Activated CD4-positive, CD25-positive, alpha-beta regulatory T cell treated with anti-CD3 and anti-CD28 coated beads, Interleukin-2, amount 50 U/mL, for 24 hours (primary cell): ENCODE results near the gene SP9.

Experiments used
- ATAC-seq, 2 donors: fragments of 150-1000 bp; cut with Tn5 transposase; one replicate each; pipeline ENCODE4 v1.10.0; 2021; ENCODE audit warnings: mild to moderate bottlenecking in 1 of 2, moderate library complexity in 1 of 2

The SP9 gene

DNA sequence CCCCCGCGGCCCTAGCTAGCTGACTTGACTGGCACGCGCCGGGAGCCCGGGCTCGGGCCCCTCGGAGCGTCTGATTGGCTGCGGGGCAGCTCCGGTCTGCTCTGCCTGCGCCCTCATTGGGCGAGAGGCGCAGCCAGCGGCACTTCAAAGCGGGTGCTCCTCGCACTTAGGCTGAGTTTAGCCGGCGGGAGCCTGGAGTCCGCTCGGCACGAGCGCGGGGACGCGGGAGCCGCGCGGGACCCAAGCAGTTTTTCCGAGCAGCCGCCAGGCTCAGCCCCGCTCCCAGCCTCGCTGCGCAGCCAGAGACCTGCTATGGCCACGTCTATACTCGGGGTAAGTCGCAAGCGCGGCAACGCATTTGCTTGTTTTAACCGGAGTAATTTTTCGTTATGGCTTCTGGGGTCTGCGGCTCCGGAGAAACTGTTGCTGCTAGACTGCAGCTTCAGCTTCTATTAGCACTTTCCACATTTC, at the start of gene SP9:
SP9 (plus strand) TSS at position 174 of the 471 bp plus-strand sequence; CDS start at position 313, 139 bp downstream.
- peak in 1 of 2 donors; percentile 35 for ATAC-seq

DNA sequence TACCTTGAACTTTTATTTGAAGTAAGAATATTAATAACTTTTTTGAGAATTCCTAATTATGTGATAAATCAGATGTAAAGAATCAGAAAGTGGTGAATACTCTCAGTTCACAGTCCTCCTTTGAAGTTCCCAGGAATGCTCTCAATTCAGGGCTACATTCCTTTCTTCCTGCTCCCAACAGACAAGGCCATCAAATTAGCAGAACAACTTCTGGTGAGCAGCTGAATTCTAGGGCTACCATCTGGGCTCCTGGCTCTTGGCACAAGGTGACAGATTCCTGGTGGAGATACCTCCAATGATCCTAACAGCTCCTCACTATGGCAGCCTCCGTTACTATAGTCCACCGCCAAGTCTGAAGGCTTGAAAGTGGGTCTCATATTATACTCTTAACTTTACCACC, 48.6 kb upstream of the SP9 start:
- no peak for ATAC-seq

DNA sequence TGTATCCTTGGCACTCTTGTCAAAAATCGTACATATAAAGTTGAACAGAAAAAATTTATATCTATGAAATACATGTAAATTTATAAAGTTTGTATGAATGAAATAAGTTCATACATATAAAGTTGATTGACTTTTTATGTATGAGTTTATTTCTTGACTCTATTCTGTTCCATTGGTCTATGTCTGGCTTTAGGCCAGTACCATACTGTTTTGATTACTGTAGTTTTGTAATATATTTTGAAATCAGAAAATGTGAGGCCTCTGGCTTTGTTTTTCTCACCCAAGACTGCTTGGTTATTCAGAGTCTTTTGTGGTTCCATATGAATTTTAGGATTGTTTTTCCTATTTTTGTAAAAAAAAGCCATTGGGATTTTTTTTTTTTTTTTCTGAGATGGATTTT, 41.8 kb upstream of the SP9 start:
- no peak for ATAC-seq

DNA sequence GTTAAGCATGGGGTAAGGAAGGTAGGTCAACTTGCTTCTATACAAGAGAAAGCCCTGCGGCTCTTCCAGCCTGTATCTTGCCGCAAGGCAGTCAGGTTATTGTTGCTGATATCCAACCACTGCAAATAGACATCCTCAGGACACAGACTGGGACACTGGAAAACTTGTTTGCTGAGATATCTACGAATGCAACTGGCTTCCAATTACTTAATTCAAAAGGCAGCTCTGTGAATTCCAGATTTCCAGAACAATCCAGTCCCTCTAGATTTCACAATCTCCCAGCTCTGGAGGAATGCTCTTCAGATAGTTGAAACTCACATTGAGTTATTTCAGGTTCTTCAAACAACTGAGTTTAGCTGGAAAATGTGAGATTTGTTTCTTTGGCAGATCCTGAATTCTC, 34.6 kb upstream of the SP9 start:
- ATAC-seq, result no peak

DNA sequence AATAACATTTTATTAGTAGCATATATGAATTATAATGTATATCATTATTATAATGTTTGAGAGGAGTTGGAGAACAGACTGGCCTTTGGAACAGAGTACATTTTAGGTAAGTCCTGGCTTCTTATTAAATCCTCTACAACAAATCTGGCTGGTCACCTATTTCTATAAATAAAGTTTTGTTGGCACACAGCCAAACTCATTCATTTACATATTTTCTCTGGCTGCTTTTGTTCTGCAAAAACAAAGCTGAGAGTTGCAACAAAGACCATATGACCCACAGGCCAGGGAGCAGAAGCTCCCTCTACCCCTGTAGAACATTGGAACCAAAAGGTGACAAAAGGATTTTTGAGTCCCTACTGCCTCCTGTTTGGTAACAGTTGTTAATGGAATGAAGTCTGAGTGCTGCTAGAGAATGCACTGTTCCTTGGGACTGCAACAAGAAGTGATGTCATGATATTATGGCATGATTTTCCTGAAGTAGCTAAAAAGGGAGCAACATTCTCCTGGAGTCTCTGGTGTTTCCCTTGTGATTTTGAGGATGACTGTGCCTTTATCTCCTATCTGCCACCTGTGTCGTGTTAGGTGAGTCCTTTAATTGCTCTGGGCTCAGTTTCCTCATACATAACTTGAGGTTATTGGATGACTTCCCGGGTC, 22.0 kb upstream of the SP9 start:
- ATAC-seq, result no peak

DNA sequence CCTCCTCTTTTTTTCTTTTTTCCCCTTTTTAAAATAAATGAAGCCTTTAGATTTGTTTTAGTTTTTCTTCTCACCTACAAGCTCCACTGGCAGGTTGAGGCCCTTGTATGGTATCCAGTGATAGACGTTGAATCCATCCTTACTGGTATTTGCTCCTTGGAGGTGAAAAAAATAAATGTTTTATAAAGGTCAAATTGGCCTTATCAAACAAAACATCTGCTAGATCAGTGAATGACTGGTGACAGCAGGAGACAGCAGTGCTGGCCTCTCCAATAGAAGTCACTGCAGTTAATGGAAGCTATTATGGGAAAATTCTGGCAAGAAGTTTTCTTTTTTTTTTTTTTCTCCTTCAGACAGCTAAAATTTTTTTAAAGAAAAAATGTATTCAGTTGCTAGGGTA, 12.6 kb upstream of the SP9 start:
- no peak for ATAC-seq

DNA sequence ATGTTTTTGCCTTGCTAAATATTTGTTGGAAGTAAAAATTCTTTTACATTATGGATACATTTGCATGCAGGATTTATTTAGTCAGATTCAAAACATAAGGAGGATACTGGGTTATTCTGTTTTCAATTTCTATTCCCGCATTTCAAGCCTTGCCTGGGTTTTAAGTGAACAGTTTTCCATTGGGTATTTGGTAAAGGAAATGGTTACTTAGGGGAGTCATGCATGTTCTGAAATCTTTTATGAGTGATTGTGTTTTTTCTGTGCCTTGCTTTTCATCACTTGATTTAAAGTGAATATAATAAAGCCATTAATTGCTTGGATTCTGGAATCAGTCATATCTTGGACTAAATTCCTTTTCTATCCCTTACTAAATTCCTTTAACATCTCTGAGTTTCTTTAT, 12.0 kb upstream of the SP9 start:
- ATAC-seq, result no peak

DNA sequence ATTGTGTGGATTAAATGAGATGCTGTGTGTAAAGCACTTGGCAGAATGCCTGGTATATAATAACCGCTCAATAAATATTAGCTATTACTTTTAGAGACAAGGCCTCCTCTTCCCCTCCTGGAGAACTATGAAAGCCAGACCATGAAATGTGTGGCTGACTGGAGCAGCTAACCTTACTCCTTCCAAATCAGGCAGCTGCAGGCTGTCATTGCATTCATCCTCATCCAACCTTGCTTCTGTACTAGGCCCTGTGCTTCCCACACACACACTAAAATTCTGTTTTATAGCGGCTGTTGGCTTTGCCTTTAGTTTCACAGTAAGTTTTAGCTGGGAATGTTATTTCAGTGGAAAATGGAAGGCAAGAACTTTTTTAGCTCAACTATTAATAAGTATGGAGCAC, 10.2 kb upstream of the SP9 start:
- no peak for ATAC-seq

DNA sequence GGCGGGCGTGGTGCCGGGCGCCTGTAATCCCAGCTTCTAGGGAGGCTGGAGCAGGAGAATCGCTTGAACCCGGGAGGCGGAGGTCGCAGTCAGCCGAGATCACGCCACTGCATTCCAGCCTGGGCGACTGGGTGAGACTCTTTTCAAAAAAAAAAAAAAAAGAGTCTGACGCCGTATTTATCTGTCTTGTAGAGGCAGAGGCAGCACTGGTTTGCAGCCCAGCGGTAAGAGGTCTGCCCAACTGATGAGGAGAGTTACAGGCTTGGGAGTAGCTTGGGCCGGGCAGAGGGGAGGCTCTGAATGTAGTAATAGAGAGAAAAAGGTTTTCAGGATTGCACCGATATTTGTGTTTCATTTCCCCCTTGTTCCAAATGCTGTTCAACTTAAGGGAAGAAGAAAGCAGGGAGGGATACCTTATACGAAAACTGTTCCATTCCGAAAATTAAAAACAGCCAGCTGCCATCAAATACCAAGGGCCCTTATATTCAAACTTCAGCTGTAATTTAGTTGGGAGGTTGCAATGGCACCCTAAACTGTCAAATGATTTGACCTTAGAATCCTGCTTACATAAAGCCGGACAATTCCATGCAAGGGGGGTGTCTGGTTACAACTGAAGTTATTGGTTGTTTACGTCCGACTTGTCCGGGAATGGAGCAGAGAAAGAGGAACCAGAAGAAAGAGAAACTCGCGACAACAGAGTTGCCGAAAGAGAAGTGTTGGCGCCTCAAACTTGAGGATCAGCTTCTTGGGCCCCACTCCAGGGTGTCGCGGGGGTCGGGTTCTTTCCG, 9.2 kb upstream of the SP9 start:
- no peak for ATAC-seq

DNA sequence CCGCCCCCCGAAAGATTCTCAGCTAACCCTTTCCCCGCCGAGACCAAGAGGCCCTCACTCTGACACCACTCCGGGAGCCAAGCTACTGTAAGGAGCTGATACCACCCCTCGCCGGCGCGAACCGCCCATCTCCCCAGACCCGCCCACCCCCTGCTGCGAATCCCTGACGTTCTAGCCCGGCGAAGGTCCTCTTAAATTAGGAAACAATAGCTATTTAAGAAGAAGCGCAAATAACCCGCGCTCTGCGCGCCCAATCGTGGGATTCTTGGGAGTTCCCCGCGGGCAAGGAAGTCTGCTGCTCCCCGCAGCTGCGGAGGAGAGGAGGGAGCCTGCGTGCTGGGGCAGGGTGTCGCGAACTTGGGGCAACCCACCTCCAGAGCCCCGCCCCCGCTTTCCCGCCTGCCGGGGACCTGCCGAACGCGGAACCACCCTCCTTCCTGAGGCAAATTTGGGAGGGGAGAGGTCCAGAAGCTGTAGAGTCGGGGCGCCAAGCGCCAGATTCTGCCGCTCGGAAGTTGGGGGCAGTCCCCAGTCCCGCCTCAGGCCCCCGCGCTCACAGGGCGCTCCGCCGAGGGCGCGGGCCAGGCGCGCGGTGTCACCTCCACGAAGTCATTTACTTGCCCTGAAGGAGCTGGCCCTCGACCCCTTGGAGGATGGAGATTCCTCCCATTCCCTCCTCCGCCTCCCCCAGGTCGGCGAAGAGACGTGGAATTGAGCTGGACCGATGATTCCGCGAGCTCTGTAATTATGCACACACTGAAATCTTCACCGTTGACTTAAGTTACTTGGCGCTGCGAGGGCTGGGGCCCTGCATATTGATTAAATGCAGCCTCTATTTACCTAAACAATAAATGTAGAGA, 8.4 kb upstream of the SP9 start:
- peak; percentile 26 to 40 for ATAC-seq

DNA sequence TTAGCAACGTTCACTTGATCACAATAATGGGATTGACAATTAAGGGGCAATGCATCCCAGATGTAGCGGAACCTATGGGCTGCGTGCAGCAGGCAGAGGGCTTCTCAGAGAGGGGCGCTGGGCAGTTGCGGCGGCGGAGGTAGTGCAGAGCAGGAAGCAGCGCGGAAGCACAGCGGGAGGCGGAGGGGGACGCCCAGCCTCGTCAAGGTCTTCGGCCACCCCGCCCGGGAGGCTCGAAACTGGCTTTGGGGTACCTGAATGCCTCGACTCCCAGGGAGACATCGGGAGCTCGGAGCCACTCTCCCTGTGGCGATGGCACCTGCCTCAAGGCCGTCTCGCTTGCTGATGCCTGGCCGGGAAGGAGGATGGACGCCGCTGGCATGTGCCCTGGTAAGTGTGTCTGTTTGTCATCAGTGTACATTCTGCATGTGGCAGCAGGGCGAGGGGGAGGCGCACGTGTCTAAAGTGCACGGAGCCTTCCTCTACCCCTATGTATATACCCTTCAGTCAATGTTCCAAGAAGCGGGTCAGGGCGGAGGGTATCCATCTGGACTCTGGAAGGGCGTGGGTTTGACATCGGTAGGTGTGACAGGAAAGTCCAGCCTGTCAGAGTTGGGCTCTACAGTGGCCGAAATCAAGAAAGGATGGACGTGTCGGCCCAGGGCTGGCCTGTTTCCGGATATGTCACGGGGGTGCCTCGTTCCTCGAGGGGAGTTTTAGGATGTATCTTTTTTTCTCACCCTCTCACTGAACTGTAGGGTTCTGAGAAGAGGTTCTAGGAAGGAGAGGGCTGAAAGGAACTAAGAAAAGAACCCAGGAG, 7.5 kb upstream of the SP9 start:
- ATAC-seq, result peak; percentile 33 to 47

DNA sequence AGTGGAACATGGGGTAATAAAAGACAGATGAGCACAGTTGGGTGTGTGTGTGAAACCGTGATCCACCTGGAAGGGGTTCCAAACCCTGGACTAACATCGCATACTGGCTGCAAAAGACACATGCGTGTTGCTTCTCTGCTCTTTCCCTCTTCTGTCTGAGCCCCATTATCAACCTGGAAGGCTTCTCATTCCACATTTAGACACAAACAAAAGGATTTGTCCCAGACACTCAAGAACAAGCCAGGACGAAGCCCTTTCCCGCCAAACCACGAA, 7.0 kb upstream of the SP9 start:
- ATAC-seq, result no peak

DNA sequence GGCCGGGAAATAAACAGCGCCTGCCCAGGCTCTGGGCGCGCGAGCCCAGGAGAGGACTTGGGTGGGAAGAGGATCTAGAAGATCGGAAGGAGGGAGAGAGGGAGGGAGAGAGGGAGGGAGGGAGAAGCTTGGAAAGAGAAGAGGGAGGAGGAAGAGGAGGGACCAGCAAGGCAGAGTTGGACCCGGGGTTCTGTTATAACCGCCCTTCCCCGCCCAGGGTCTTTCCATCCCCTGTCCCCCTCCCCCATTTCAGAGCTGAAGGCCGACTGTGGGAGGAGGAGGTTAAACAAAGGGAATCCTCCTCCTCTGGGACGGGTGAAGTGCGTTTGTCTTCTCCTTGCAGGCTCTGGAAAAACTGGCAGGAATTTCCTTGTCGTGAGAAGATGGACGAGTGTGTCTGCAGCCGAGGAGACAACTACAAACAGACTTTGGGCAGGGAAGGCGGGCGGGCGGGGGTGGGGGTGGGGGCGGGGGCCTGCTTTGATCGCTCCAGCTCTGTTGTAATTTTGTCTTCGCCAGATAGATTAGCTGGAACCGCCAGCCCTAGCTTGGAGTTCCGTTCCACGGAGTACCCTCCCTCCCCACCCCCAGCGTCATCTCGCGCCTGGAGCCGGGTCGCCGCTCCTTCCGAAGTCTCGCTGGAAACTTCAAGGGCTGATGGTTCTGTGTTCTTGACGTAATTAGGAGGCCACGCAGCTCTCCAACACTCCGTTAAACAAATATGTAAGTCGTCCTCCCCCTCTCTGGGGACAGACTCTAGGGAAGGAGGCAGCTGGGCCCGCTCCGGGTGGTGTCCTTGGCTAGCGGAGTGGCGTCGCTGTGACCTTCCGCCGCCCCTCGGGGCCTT, 6.4 kb upstream of the SP9 start:
- no peak for ATAC-seq

DNA sequence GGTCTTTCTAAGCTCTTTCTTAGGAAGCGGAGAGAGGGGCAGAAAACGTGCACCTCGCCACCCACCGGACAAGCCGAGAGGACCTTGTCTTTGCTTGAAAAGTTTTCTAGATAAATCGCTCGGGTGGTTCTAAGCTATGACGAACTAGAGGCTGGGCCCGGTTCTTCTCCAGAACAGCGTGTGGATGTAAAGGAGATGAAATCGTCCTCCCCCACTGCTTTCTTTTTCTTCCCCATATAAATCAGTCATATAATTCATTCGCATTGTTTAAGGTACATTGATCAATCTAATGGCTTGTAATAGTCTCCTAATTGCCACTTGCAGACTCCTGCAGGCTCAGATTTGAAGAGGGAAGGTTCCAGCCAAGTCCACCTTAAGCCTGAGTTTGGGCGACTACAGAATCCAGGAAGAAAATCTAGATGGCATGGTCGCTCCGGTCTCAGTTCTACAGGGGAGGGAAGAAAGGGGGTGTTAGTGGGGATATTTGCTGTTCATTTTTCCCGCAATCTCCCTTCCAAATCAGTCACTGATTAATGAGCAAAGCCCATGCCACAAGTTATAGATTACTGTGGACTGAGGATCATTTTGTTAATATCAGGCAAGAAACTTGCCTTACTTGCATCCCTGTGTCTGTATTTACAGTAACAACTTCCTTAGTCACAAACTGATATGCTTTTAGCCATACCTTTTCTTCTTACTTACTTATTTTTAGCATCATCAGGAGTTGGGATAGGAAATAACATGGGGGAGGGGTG, 5.6 kb upstream of the SP9 start:
- no peak for ATAC-seq

DNA sequence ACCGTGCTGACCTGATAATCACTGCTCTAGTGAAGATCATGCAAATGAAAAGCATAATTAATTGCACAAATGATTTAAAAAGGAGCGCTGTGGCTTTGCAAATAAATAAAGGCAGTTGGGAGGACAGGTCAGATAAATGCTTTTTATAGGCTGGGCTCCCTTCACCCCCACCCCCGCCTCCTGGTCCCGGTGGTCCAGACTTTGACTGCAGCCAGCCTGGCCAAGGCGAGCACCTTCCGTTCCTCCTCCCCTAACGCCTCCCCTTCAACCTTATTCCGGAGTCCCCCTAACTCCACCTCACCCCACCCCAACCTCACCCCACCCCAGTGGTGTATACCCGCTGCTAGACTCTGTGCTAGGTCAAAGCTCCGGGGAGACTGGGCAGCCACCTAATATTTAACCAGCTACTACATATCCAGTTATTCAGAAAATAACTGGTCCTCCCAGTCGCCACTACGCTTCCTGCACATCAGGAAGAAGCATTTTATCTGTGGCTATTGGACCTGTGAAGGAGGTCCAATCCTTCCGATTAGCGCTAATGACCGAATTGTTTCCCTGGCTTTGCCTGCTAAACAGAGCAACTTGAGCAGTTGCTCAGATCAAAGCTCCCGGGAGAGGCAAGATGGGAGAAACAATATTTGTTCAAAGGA, 3.7 kb upstream of the SP9 start:
- ATAC-seq, result no peak

DNA sequence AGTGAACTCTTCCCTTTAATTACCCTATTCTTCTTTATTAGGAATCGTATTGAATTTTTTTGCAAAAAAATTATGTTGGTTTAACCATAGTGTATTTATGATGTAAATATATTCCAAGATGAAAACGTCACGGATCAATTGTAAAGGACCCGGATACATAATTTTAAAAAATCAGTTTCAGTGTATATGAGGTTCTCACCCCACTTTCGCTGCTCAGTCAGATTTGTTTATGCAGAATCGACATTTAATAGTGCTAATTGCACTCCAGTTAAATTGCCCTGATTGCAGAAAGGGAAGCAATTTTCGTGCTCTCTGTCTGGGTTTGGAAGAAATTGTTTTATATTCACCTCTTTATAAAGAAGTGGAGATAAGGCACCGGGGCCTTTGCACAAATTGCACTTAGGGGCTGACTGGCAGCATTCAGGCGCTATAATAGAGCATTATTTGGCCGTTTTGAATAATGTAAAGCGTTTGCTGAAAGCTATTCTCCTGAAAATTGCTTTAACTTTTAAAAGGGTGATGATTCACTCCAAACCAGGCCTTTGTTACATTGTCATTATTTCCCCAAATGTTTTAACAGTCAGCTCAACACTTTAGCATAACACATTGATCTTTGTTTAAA, 3.0 kb upstream of the SP9 start:
- ATAC-seq, result no peak

DNA sequence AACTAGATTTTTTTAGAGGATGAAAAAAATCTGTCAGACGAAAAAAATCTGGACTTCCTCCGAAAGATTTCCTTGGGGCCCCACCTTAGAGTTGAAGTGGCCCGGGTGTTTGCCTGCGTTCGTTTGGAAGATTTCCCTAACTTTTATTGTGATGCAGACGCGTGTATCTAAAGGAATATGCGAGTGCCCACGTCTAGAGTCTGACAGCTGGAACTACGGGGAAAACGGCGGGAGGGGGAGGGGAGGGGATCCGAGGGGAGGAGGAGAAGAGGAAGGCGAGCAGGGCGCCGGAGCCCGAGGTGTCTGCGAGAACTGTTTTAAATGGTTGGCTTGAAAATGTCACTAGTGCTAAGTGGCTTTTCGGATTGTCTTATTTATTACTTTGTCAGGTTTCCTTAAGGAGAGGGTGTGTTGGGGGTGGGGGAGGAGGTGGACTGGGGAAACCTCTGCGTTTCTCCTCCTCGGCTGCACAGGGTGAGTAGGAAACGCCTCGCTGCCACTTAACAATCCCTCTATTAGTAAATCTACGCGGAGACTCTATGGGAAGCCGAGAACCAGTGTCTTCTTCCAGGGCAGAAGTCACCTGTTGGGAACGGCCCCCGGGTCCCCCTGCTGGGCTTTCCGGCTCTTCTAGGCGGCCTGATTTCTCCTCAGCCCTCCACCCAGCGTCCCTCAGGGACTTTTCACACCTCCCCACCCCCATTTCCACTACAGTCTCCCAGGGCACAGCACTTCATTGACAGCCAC, 2.4 kb upstream of the SP9 start:
- ATAC-seq, result no peak

DNA sequence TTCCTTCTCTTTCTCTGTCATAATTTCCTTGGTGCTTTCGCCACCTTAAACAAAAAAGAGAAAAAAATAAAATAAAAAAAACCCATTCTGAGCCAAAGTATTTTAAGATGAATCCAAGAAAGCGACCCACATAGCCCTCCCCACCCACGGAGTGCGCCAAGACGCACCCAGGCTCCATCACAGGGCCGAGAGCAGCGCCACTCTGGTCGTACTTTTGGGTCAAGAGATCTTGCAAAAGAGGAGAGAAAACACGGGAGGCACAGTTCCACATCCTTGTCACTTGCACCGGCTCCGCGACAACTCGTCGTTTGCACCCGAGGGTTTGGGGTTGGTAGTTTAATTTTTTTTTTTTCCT, 1.8 kb upstream of the SP9 start:
- no peak for ATAC-seq
